C4-2B (cell line): ENCODE results near the gene SCGB1A1.
A peak's percentile ranks its signal among the peaks of the same experiment; 100 is the strongest.

Experiments used
- H3K27ac ChIP-seq: fragments of 450-650 bp; 2 replicates; pipeline ENCODE4 v1.5.1; 2017
- ZFX ChIP-seq: fragments of 450-650 bp; IDR thresholded peaks from 2 replicates; pipeline ENCODE4 v1.6.1; 2017
- TF ChIP-seq, protein P1 (sequence below): fragments of 450-650 bp; conservative IDR thresholded peaks from 2 replicates; pipeline ENCODE4 v1.5.1; 2017; ENCODE audit warnings: mild to moderate bottlenecking

SCGB1A1 gene

DNA sequence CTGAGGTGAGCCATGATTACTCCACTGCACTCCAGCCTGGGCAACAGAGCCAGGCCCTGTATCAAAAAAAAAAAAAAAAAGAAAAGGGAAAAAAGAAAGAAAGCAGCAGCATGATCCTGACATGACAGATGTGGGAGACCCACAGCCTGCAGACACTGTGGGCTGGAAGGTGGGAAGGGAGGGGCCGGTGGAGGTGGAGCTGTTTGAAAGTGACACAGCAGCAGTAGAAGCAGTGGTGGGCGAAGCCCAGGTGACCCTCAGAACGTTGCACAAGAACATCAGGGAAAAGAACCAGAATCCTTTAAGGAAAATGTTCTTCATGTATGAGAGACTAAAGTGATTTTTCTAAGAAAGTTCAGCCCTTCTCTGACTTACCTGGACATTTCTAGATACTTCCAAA, 26.3 kb upstream of the SCGB1A1 start:
- TF ChIP-seq, protein P1, sequence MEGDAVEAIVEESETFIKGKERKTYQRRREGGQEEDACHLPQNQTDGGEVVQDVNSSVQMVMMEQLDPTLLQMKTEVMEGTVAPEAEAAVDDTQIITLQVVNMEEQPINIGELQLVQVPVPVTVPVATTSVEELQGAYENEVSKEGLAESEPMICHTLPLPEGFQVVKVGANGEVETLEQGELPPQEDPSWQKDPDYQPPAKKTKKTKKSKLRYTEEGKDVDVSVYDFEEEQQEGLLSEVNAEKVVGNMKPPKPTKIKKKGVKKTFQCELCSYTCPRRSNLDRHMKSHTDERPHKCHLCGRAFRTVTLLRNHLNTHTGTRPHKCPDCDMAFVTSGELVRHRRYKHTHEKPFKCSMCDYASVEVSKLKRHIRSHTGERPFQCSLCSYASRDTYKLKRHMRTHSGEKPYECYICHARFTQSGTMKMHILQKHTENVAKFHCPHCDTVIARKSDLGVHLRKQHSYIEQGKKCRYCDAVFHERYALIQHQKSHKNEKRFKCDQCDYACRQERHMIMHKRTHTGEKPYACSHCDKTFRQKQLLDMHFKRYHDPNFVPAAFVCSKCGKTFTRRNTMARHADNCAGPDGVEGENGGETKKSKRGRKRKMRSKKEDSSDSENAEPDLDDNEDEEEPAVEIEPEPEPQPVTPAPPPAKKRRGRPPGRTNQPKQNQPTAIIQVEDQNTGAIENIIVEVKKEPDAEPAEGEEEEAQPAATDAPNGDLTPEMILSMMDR = no peak
- no peak for TF ChIP-seq ZFX
- H3K27ac ChIP-seq = no peak overlapping the region

DNA sequence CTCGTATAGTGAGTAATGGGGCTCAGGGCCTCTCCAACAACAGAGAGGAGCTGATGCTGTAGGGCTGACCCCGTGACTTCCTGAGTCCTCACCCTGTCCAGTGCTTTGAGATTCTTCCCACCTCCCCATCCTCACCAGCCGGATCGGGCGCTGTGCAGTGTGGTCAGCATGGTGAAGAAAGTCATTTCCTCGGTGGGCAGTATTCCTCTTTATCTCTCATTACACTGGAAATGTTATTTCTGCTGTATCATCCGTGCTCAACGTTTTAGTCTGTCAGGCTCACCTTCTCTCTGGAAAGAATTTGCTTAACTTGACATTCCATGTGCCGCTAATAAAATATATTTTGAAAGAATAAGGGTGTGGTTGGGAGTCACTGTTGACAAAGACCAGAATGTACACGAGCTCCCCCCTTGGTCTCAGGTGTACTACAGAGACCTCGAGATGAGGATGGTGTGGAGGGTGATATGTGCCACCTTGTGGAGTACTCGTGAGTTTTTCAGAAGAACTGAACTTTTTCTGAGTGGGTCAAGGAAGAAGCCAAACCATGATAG, 25.7 kb upstream of the SCGB1A1 start:
- H3K27ac ChIP-seq = no peak overlapping the region
- TF ChIP-seq, protein P1 = peak; percentile 53
- no peak for TF ChIP-seq ZFX

DNA sequence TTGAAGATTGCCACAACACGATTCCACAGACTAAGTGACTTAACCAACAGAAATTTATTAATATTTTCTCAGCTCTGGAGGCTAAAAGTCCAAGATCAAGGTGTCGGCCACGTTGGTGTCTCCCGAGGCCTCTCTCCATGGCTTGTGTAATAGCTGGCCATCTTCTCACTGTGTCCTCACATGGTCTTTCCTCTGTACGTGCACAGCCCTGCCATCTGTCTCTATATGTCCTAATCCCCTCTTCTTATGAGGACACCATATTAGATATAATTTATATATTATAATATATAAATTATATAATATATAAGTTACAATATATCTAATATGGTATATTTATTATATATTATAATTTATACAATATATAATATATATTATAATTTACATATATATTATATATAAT, 25.1 kb upstream of the SCGB1A1 start:
- TF ChIP-seq, protein P1 = no peak; the same call in 1 of the 2 replicates
- no peak for TF ChIP-seq ZFX
- H3K27ac ChIP-seq = no peak overlapping the region

DNA sequence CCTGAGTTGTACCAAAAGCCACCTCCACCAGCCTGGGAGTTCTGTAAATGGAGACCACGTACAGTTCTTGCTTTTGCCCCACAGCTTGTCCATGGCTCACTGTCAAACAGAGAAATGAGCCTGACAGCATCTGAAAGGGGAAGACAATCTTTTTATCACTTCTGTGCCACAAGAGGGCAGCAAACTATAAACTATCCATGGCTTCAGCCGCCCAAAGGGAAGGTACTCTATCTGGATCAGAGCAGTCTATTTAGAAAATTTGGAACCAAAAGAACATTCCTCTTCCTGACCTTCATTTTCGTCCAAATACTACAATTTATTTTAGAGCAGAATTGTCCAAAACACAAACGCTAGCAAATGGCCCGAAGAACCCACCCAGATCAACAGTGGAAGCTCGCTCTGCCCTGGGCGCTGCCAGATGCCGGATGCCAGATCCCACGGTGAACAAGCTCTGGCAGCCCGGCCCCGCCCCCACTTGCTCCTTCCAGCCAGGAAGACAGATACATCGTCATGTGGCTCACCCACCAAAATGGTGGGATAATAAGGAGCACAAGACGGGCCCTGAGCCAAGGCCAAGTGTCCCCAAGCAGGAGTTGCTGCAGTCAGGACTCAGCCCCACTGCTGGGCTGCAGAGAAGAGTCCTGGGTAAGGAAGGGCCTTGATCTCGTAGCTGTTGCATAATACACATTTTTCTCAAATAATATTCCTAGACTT, 23.9 kb upstream of the SCGB1A1 start:
- H3K27ac ChIP-seq = no peak overlapping the region
- TF ChIP-seq, protein P1 = peak; percentile 80
- TF ChIP-seq ZFX = no peak

DNA sequence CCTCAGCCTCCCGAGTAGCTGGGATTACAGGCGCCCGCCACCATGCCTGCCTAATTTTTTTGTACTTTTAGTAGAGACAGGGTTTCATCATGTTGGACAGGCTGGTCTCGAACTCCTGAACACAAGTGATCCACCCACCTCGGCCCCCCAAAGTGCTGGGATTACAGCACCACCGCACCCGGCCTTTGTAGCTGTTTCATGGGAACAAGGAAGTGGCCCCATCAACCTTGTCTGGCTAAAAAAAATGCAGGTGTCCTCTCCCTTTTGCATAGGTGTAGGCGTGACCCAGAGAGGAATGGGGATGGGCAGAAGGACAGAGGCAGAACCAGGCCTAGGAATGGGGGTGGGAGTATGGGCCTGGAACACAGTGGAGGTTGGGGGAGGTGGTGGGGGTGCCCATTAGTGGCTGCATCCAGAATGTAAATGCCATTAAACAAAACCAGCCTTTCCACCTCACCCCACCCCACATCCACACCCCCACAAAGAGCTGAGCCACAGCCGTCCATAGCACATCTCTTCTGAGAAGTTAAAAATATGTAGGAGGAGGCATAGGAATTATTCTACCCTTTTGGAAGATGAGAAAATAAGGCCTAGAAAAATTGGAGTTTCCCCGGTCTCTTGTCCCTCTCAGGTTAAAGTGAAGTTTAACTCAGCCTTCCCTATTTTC, 22.8 kb upstream of the SCGB1A1 start:
- no peak for TF ChIP-seq ZFX
- TF ChIP-seq, protein P1 = no peak
- no peak overlapping the region for H3K27ac ChIP-seq

DNA sequence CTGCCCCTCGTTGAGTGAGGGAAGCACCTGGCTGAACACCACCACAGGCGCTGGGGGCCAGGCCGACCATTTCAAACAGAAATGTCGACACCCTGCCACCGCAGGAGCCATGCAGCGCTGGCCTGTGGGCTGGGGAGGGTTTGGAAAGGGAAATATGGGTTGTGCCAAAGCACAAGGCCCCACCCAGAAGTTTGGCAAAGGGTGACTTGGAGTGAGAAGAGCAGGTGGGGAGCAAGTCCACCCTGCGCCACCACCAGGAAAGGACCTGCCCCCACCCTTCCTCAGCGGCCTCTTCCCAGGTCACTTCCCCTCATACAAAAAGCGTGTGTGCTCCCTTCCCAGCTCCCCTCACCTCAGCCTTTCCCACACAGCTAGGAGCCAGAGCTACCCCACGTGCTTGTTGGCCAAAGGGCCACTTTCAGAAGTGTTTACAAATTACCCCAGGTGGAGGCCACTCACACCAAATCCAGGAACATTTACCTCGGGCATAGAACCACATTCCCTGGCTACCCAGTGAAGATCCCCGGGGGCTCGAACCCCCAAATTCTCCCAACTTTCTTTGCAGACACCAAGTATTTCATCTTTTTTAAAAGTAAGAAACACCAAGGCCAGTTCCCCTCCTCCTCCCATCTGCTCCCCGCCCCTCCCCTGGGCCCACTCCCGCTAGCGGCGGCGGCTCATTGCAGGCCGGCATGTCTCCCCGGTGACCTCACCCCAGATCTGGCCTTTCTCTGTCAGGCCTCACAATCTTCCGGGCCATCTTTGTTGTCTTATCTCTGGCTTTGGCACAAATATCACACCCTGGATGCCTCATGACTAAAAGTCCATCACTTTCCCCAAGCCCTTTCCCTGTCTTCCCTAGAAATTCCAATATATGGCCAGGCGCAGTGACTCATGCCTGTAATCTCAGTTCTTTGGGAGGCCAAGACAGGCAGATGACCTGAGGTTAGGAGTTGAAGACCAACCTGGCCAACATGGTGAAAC, 20.5 kb upstream of the SCGB1A1 start:
- TF ChIP-seq, protein P1 = no peak
- no peak for TF ChIP-seq ZFX
- no peak overlapping the region for H3K27ac ChIP-seq
